Mononuclear cell (primary cell): ENCODE results near the gene IP6K1. TPM values are rescaled to one million over a fixed set of nuclear protein-coding genes. Genes with fewer than 3 reads are reported as not detected.
"Not testable (repeated sequence)": the region's sequence is repeated elsewhere in the genome, so short reads cannot be mapped to it uniquely, and the experiment has no call there.

ENCODE experiments used
- H3K27me3 ChIP-seq: 2 replicates; pipeline ENCODE4 v1.6.0; 2011; ENCODE audit warnings: low read length, control low read depth; ENCODE audit not compliant: insufficient read depth
- H3K4me1 ChIP-seq: 2 replicates; pipeline ENCODE4 v1.5.1; 2011; ENCODE audit warnings: mild to moderate bottlenecking, low read length, control low read depth; ENCODE audit not compliant: insufficient read depth
- H3K4me3 ChIP-seq: 2 replicates; pipeline ENCODE4 v1.5.1; 2011; ENCODE audit warnings: mild to moderate bottlenecking, low read length, moderate library complexity
- H3K9me3 ChIP-seq: 2 replicates; pipeline ENCODE4 v1.5.1; 2011; ENCODE audit warnings: low read depth, mild to moderate bottlenecking, control low read depth, low read length
- total RNA-seq: library from RNA; depleted of rRNA; stranded (reverse); fragments of >200 nt; gene quantifications from one replicate; pipeline ENCODE4 v1.2.3, GENCODE V29; 2012

The IP6K1 gene
- total RNA-seq, 1 donor, result 31.7 TPM

- peaks cover 28% of the 10 kb centered on the region for H3K4me1 ChIP-seq
- no peaks in the 10 kb centered on the region for H3K9me3 ChIP-seq
- no peaks in the 10 kb centered on the region for H3K27me3 ChIP-seq
- peak overlapping the region; percentile 98 for H3K4me3 ChIP-seq
Measured at GRCh38 chr3:49785565-49786356, 581 bp downstream of the IP6K1 start.

- H3K9me3 ChIP-seq, H3K27me3 ChIP-seq, H3K4me3 ChIP-seq: not testable (repeated sequence)
- peaks cover 31% of the 10 kb centered on the region for H3K4me1 ChIP-seq
Measured at GRCh38 chr3:49782277-49782676, 4.1 kb downstream of the IP6K1 start.

GRCh38 chr3:49781415-49782199 is 4.7 kb downstream of the IP6K1 start:
- H3K27me3 ChIP-seq, result no peaks in the 10 kb centered on the region
- H3K9me3 ChIP-seq, result no peaks in the 10 kb centered on the region
- no peak overlapping the region for H3K4me3 ChIP-seq
- H3K4me1 ChIP-seq, result peaks cover 24% of the 10 kb centered on the region

- not testable (repeated sequence) for H3K4me3 ChIP-seq, H3K9me3 ChIP-seq, H3K27me3 ChIP-seq
- peaks cover 24% of the 10 kb centered on the region for H3K4me1 ChIP-seq
Measured at GRCh38 chr3:49780975-49781365, 5.4 kb downstream of the IP6K1 start.

- Histone ChIP-seq H3K4me1 (peaks cover 20% of the 10 kb centered on the region), H3K27me3 (no peaks in the 10 kb centered on the region), H3K9me3 (no peaks in the 10 kb centered on the region), H3K4me3 (no peak overlapping the region)
Measured at GRCh38 chr3:49780080-49780974, 6.0 kb downstream of the IP6K1 start.

GRCh38 chr3:49779358-49780079 is 6.8 kb downstream of the IP6K1 start:
- H3K4me1 ChIP-seq, result peaks cover 12% of the 10 kb centered on the region
- H3K9me3 ChIP-seq, result no peaks in the 10 kb centered on the region
- no peak overlapping the region for H3K4me3 ChIP-seq
- no peaks in the 10 kb centered on the region for H3K27me3 ChIP-seq

DNA sequence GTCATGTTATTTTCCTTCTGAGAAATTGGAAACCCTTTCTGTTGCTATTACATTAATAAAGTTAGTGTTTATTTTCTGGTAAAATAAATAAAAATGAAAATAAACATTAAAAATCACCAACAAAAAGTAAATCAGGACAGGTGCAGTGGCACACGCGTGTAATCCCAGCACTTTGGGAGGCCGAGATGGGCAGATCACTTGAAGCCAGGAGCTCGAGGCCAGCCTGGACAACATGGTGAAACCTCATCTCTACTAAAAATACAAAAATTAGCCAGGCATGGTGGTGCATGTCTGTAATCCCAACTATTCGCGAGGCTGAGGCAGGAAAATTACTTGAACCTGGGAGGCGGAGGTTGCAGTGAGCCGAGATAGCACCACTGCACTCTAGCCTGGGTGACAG is 10.2 kb downstream of the IP6K1 start:
- not testable (repeated sequence) for H3K27me3 ChIP-seq, H3K4me1 ChIP-seq, H3K9me3 ChIP-seq, H3K4me3 ChIP-seq

DNA sequence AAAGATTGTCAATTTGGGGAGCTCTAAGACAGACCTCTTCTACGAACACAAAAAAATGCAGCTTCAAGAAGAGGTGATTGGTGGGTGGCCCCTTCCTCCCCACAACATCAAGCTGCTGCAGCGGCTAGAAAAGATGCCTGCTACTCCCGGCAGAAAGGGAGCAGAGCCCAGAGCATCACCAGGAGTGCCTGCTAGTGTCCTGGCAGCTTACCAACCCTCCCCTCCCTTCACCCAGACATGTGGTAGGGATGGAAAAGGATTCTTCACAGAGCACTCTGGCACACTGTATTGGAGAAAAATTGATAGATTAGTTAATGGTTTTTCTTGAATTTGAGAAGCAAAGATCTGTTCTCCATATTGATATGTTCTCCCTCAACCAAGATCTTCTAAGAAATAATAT is 10.8 kb downstream of the IP6K1 start:
- Histone ChIP-seq H3K9me3 (no peaks in the 10 kb centered on the region), H3K27me3 (no peaks in the 10 kb centered on the region), H3K4me1 (peaks cover 4% of the 10 kb centered on the region), H3K4me3 (no peak overlapping the region)

- H3K27me3 ChIP-seq, result no peaks in the 10 kb centered on the region
- no peak overlapping the region for H3K4me3 ChIP-seq
- no peaks in the 10 kb centered on the region for H3K9me3 ChIP-seq
- H3K4me1 ChIP-seq, result no peaks in the 10 kb centered on the region
Measured at GRCh38 chr3:49772703-49773102, 13.6 kb downstream of the IP6K1 start.

DNA sequence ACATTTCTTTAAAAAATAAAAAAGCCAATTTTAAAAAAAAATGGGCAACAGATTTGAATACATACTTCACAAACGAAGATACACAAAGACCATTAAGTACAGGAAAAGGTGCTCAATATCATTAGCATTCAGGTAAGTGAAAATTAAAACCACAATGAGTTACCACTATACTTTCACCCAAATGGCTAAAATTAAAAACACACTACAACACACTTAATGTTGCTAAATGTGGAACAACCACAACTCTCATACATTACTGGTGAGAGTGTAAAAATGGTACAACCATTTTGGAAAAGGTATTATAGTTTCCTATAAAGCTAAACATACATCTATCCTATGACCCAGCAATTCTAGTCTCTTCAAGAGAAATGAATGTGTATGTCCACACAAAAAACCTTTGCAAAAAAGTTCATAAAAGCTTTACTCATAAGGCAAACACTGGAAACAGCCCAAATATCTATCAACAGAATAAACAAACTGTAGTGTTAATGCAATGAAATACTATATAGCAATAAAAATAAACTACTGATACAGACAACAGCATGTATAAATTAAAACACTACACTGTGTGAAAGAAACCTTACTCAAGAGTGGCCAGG is 14.9 kb downstream of the IP6K1 start:
- Histone ChIP-seq H3K27me3 (no peaks in the 10 kb centered on the region), H3K4me1 (no peaks in the 10 kb centered on the region), H3K9me3 (no peaks in the 10 kb centered on the region)

GRCh38 chr3:49769926-49770325 is 16.4 kb downstream of the IP6K1 start:
- Histone ChIP-seq H3K4me3 (no peak overlapping the region), H3K9me3 (no peaks in the 10 kb centered on the region), H3K4me1 (no peaks in the 10 kb centered on the region), H3K27me3 (no peaks in the 10 kb centered on the region)

More for the DNA sequence above, 14.9 kb downstream of the IP6K1 start:
- H3K4me3 ChIP-seq, result no peak overlapping the region

DNA sequence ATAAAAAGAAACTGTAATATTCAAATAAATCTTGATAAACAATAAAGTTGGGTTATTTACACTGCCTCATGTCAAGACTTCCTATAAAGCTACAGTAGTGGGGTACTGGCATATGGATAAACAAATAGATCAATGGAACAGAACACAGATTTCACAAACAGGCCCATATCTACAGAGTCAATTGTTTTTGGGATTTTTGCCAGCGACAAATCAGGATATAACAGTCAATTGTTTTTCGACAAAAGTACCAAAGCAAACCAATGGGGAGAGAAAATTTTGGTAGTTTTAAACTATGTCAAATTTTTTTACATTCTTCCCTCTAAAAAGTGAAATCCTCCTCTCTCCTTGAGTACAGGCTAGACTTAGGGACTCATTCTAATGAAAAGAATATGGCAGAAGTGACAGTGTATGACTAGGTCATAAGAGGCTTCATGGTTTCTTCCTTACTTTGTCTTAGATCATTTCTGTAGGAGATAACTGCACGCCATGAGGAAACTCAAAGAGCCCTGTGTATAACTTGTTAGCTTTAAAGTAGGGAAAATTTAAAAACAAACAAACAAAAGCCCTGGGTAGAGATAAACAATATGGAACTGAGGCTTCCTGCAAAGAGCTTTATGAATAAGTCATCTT is 16.9 kb downstream of the IP6K1 start:
- H3K4me1 ChIP-seq, result no peaks in the 10 kb centered on the region

GRCh38 chr3:49763981-49764380 is 22.4 kb downstream of the IP6K1 start:
- H3K4me3 ChIP-seq, result no peak overlapping the region
- no peaks in the 10 kb centered on the region for H3K27me3 ChIP-seq
- H3K4me1 ChIP-seq, result no peaks in the 10 kb centered on the region
- H3K9me3 ChIP-seq, result no peaks in the 10 kb centered on the region

More for the DNA sequence above, 16.9 kb downstream of the IP6K1 start:
- Histone ChIP-seq H3K4me3 (no peak overlapping the region), H3K9me3 (no peaks in the 10 kb centered on the region), H3K27me3 (no peaks in the 10 kb centered on the region)

DNA sequence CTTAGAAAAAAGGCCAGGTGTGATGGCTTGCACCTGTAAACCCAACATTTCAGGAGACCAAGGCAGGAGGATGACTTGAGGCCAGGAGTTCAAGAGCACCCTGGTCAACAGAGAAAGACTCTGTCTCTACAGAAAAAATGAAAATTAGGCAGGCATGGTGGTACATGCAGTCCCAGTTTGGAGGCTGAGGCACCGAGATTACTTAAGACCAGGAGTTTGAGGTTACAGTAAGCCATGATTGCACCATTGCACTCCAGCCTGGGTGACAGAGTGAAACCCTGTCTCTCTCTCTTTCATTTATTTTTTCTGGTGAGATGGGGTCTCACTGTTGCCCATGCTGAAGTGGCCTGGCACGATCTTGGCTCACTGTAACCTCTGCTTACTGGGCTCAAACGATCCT is 24.7 kb downstream of the IP6K1 start:
- Histone ChIP-seq H3K4me1 (no peaks in the 10 kb centered on the region), H3K27me3 (no peaks in the 10 kb centered on the region)

More for the DNA sequence above, 24.7 kb downstream of the IP6K1 start:
- Histone ChIP-seq H3K4me3 (no peak overlapping the region), H3K9me3 (no peaks in the 10 kb centered on the region)
